ENCODE results near the gene NR1I2.

The NR1I2 gene

GRCh38 chr3:119825820-119826219 lies 43.9 kb downstream of the NR1I2 start:
- no peak for DNase-seq

GRCh38 chr3:119826711-119827608 lies 45.1 kb downstream of the NR1I2 start:
- DNase-seq: no peak

- DNase-seq: no peak
Measured at GRCh38 chr3:119829420-119829819, 47.5 kb downstream of the NR1I2 start.

- DNase-seq: no peak
Measured at GRCh38 chr3:119831022-119831421, 49.1 kb downstream of the NR1I2 start.

GRCh38 chr3:119831941-119832371 lies 50.1 kb downstream of the NR1I2 start:
- no peak for DNase-seq

GRCh38 chr3:119834754-119835370 lies 53.0 kb downstream of the NR1I2 start:
- DNase-seq: no peak

GRCh38 chr3:119835556-119835955 lies 53.7 kb downstream of the NR1I2 start:
- no peak for DNase-seq

GRCh38 chr3:119841808-119842471 lies 60.0 kb downstream of the NR1I2 start:
- no peak for DNase-seq

GRCh38 chr3:119849126-119849525 lies 67.2 kb downstream of the NR1I2 start:
- no peak for DNase-seq

GRCh38 chr3:119856695-119857094 lies 74.8 kb downstream of the NR1I2 start:
- DNase-seq: no peak

GRCh38 chr3:119858957-119859356 lies 77.1 kb downstream of the NR1I2 start:
- DNase-seq: no peak

- no peak for DNase-seq
Measured at GRCh38 chr3:119859728-119860127, 77.8 kb downstream of the NR1I2 start.

- DNase-seq: no peak
Measured at GRCh38 chr3:119861681-119862080, 79.8 kb downstream of the NR1I2 start.

GRCh38 chr3:119862616-119863015 lies 80.7 kb downstream of the NR1I2 start:
- DNase-seq: no peak

GRCh38 chr3:119864476-119864875 lies 82.6 kb downstream of the NR1I2 start:
- DNase-seq: no peak

All from activated CD4-positive, CD25-positive, alpha-beta regulatory T cell (primary cell).